Ureter (tissue), 1 donor: ENCODE results near the gene USP22. TPM values are rescaled to one million over a fixed set of nuclear protein-coding genes. Genes with fewer than 3 reads are reported as not detected.
"Not testable (repeated sequence)": the region's sequence is repeated elsewhere in the genome, so short reads cannot be mapped to it uniquely, and the experiment has no call there.

Experiments used
- DNase-seq: peaks from one replicate; pipeline ENCODE4 v3.0.0-alpha.2; 2020; ENCODE audit warnings: low spot score
- total RNA-seq: library from RNA; stranded (reverse); gene quantifications from one replicate; pipeline ENCODE4 v1.2.4, GENCODE V29; 2023
- donor health status: DM: yes; HTN: yes; CAD: no.

USP22 gene
- total RNA-seq, 1 donor from 2014 or later, result 245 TPM

DNA sequence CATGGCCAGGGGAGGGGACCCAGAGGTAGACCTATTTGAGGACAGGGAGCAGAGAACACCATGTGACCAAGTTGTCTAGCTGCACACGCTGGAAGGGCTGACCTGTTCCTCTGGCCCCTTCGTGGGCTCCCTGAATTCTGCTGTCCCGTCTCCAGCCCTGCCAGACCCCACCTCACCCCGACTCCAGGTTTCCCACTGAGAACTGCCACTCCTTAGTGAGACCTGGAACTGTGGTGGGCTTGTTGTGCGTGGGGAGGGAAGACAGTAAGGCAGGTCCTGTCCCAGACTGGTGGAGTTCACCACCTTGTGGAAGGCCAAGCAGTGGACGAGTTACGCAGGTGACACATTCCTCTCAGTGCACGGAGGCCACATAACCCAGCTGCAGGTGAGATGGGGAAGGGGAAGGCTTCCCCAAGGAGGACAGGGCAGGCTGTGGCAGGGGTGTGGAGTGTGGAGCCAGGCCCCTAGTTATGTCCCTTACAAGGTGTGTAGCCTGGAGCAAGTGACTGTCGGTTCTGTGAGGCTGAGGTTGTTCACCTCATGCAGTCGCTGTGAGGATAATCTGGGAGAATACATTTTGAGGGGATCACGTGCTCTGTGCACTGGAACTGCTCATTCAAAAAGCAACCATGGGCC, 54.7 kb downstream of the USP22 start:
- no peak for DNase-seq

DNA sequence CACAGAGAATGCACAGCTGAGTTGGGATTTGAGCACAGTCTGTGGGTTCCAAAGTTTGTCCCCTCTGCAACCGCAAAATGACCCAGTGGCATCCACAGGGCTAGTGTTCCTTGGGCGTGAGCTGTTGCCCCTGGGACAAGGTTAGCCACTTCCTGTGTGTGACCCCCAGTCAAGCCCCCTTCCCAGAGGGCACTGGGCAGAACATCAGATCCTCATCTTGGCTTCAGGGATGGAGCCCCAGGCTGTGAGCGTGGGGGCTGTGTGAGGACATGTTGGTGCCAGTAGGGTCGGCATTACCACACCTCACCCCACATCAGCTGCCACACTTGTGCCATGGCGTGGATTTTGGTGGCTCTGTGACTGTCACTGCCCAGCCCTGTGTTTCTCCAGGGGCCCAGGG, 55.3 kb downstream of the USP22 start:
- no peak for DNase-seq

DNA sequence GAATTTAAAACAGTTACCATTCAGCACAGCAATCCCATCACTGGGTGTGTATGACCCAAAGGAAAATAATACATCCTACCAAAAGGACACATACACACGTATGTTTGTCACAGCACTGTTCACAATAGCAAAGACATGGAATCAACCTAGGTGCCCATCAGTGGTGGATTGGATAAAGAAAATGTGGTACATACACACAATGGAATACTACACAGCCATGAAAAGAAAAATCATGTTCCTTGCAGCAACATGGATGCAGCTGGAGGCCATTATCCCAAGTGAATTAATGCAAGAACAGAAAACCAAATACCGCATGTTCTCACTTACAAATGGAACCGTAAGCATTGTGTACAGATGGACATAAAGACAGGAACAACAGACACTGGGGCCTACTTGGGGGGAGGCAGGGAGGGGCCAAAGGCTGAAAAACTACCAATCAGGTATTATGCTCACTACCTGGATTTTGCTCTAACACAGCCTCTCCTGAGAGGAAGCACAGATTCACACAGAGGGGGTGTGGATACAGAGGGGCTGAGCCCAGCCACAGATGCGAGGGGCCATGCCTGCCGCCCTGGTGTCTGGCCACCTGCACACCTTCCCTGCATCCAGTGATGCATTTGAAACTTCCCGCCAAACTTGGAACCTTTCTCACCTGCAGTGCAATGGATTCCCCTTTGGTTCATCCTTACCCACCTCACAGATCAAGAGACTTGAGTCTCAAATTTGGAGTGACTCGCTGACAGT, 55.9 kb downstream of the USP22 start:
- DNase-seq, result no peak

DNA sequence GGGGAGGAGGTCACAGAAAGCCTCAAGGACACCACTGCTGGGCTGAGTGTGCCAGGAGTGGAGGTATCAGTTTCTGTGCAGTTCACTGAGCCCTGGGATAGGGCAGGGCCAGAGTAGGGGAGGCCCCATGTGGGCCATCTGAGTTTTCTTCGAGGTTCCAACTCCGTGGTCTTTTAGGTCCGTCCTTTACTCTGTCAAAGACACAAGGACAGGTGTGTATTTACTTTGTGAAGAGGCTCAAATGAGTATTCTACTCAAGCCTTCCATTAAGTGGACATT, 59.5 kb downstream of the USP22 start:
- DNase-seq, result no peak

DNA sequence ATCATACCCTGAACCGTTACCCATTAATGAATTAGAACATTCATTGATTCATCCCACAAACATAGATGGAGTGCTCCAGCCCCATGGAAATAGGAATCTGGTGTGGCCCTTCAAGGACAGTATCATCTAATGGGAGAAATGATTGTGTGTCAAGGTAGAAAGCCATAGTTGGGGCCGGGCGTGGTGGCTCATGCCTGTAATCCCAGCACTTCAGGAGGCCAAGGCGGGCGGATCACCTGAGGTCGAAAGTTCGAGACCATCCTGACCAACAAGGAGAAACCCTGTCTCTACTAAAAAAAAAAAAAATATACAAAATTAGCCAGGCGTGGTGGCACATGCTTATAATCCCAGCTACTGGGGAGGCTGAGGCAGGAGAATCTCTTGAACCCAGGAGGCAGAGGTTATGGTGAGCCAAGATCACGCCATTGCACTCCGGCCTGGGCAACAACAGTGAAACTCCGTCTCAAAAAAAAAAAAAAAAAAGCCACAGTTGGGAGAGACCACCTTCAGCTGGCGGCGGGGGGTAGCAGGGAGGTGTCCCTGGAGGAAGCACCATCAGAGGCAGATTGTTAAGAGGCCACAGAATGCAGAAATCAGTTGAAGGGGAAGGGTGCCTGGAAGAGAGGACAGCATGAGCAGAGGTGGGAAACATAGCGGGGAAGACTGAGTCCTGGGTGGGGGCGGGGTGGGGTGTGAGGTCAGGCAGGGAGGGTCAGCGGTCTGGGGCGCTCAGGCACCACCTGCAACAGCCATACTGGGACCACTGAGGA, 60.0 kb downstream of the USP22 start:
- no peak for DNase-seq

DNA sequence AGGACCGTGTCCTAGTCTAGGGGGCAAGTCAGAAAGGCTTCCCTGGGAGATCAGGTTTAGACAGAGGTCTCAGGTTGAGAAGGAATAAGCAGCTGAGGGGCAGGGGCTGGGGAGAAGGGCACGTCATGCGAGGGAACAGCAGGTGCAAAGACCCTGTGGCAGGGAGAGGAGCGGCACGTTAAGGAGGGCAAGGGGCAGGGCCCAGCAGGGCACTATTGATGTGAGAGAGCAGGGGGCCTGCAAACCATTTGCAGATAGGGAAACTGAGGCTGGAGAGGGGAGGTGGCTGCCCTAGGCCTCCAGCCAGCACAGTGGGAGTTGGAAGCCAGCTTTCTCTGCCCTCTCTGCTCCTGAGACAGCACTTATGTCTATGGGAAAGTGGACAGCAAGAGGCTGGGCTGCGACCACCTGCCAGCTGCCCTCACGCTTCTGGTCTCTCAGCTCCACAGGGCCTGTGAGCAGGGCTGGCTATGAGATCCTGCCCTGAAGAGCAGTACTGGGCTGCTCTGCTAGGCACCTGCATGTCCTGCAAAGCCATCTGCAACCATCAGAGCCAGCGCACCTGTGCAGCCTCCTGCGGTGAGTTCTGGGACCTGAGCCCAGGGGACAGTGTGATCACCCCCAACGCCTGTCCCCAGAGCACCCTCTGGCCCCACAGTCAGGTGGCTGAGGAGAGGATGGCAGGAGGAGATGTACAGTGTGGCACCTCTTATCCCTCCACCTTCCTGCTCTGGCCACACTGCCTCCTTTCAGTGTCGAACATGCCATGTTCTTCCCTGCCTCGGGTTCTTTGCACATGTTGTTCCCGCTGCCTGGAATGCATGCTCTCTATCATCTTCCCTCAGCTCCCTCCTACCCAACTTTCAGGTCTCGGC, 61.5 kb downstream of the USP22 start:
- no peak for DNase-seq

DNA sequence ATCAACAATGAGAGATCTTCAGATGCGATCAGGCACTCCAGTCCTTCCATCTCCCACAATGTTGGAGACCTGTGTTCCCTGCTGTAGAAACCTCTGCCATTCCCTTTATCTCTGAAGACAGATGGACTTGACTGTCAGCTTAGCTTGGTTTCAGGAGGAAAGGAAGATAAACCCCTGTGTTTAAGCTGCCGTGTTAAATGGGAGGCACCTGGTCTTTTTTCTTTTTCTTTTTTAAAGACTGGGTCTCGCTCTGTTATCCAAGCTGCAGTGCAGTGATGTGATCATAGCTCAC, 63.1 kb downstream of the USP22 start:
- DNase-seq, result no peak

DNA sequence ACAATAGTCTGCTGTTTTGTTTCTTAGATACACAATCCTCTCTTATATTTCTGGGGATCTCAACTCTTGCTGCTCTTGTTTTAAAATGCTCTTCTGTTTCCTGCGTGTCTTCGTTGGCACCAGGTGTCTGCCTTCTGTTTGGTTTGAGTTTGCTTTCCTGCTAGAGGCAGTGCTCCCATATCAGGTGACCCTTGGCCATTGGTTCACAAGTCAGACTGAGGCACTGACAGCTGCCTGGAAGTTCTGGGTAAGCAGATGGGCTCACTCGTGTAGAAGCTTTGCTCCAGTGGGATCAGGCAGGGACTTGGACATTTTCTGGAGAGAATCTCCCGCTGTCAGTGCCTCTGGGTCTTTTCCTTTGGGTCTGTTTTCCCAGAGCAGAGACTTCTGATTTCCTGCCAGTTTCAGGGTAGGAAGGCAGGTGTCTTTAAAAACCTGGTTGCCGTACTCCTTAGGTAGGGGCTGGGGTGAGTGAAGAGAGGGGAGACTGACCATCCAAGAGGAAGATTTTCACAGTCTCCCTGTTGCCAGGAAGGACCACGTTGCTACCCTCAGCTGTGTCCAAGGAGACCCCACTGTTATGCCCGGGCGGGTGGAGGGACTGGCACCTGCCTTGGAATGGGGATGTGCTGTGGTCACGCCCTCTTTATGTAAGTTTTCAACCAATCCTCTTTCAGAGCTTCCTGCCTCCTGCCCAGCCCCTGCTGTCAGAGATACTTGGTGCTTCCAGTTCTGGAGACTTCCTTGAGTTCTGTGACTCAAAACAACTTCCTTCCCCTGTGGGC, 63.6 kb downstream of the USP22 start:
- not testable (repeated sequence) for DNase-seq

DNA sequence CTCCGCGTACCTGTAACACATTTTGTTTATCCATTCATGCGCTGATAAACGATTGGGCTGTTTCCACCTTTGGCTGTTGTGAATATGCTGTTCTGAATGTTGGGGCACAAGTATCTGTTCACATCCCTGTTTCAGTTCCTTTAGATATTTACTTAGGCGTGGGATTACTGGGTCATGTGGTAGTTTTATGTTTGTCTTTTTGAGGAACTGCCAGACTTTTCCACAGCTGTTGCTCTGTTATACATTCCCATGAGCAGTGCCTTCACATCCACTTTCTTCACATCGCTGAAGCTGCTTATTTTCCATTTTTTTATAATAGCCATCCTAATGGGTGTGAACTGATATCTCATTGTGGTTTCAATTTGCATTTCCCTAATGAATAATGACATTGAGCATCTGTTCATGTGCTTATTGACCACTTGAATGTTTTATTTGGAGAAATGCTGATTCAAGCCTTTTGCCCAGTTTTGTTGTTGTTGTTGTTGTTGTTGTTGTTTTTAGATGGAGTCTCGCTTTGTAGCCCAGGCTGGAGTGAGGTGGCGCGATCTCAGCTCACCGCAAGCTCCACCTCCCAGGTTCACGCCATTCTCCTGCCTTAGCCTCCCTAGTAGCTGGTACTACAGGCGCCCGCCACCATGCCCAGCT, 65.1 kb downstream of the USP22 start:
- DNase-seq, result peak; percentile 1

DNA sequence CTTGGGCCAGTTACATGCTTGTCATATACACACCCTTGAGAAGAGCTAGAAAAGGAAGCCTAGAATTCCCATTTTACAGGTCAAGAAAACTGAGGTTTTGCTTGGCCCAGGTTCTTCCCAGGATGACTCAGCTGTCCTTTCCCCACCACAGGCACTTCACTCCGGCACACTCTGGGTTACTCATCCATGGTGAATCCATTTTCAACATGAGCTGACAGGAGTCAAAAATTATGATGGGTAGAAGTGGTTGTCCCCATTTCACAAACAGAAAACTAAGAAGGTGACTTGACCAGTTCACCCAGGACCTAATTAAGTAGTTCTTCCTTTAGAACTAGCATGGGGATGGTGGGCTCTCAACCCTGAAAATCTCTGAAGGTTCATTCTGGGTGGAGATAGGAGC, 67.2 kb downstream of the USP22 start:
- peak; percentile 3 for DNase-seq

DNA sequence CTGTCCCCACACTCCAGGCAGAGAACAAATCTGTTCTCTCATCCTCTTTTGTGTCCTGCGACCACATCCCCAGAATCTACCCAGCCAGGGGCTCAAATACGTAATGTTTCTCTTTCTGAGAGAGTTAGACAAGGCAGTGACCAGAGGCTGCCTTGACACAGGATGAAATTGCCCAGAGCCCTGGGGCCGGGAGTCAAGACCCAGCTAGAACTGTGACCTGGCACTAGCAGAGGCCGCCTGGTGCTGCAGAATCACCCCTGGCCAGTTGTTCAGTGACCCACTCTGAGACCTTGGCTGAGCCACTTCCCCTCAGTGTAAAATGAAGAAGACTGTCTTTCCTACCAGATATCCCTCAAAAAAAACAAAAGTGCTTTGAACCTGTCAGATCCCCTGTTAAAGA, 72.5 kb downstream of the USP22 start:
- no peak for DNase-seq

DNA sequence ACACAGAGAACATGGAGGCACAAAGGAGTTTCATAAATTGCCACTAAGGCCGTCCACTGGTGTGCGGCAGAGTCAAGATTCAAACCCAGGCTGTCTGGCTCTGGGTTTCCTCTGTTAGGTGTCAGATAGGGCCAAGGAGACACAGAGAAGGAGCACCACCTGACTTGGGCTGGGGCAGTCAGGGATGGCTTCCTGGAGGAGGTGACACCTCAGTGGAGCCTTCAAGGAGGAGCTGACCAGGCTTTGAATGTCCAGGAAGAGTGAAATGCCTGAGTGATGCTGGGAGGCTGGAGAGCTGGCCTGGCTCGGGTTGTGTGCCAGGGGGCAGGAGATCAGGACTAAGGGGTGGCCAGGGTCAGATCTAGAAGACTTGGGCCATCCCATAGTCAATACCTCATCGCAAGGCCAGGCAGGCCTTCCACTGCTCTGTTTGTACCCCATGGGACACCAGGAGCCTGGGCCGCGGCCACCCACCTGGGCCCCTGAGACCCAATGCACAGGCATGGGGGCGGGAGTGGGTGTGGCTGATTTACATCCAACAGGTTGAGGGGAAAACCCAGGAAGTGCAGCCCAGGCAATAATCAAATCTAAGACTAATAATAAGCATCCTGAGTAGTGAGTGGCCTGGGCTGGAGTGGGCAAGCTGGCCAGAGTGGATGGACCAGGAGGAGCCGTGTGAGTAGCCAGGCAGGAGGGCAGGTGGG, 73.7 kb downstream of the USP22 start:
- DNase-seq, result no peak

DNA sequence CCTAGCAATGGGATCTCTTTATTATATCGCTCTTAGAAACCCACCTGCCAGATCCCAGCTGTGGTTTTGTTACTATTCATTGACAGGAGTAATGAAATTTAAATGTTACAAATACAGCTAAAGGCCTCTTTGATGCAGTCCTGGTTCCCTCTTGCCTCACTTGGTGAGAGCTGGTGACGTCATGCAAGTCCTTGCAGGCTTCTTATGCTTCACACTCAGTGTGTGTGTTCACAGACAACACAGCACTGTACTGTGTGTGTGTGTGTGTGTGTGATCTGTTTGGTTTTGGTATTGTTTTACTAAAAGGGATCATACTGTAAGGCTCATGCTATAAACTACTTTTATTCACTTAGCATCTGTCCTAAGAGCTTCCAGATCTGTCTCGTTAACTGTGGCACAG, 75.0 kb downstream of the USP22 start:
- DNase-seq, result no peak

DNA sequence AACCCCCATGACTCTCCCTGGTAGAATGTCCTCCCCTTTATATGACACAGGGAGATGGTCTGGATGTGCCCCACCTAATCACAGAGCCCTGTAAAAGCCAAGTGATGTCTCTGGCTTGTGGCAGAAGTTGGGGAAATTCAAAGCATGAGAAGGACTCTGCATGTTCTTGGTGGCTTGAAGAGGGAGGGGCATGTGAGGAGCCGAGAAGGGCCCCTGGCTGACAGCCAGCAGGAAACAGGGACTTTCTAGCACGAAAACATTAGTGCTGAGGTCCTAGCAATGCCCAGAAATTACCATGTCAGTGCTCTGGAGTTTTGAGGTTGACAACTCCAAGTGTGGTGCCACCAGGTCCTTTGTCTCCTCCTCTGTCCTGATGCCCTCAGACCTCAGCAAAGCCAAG, 75.9 kb downstream of the USP22 start:
- no peak for DNase-seq

DNA sequence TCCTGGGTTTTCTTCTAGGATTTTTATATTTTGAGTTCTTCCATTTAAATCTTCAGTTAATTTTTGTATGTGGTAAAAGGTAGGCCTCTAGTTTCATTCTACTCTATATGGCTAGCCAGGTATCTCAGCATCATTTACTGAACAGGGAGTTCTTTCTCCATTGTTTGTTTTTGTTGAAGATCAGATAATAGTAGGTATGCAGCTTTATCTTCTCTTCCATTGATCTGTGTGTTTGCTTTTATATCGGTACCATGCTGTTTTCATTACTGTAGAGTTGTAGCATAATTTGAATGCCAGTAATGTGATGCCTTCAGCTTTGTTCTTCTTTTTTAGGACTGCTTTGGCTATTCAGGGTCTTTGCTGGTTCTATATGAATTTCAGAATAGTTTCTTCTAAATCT, 77.3 kb downstream of the USP22 start:
- no peak for DNase-seq

DNA sequence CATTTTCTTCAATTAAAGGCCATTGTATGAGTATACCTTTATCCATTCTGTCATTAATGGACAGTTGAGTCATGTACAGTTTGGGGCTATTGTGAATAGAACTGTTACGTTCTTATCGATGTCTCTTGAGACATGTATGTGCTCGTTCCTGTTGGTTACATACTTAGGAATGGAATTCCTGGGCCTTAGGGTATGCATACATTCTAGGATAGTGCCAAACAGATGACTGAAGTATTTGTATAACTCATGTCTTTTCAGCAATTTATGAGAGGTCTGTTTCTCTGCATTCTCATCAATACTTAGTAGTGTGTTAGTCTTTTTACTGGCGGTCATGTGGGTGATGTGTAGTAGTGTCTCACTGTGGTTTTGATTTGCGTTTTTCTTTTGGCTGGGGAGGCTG, 81.2 kb downstream of the USP22 start:
- DNase-seq, result no peak

DNA sequence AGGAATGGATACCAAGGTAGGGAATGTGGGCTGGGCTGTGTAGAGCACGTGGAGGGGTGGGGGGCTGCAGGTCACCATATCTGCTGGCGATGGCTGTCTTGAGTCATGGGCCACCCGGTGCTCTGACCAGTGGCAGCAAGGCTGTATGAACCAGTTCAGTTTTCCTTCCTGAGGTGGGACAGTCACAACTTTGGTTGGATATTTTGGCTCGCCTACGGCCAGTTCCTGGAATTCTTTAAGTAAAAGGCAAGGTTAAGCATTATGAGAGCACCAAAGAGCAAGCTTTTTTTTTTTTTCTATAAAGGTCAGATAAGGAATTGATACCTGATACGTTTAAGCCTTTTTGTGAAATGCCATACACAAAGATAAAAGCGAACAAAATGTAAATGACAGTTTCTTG, 81.9 kb downstream of the USP22 start:
- DNase-seq, result no peak

DNA sequence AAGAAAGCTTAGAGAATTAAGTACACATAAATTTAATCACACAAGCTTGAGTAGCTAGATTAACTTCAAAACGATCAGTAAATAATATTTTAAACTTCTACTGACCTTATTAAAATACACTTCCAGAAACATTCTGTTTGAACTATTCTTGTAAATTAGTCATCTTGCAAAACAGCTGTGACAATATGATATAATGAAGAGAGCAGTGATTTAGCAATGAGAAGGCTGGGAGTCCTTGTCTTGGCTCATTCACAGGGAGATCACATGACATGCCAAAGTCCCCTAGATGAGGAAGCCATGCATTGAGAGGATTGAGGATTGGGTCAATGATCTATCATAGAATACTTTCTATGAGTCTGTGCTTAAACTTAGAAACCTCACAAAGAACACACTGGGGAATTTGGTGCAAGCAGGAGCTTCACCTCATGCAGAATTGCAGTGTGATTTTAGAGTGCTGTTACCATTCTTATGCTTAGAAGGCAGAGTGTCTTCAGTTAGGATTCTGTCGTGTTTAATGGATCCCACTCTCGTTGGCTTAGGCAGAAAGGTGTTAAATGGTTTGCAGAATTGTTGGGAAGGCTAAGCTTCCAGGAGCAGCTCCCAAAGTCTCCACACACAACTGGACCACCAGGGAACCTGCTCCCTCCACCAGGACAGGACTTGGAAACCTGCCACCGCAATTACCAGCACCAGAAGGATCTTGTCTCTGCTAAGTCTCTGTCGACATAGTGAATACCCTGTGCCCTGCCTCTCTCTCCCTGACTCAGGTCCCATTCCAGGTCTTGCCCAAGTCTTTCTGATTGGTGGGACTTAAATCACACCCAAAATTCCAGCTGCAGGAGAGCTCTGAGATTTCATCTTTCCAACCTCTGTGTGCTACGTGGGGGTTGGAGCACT, 87.1 kb downstream of the USP22 start:
- DNase-seq, result peak; percentile 62

DNA sequence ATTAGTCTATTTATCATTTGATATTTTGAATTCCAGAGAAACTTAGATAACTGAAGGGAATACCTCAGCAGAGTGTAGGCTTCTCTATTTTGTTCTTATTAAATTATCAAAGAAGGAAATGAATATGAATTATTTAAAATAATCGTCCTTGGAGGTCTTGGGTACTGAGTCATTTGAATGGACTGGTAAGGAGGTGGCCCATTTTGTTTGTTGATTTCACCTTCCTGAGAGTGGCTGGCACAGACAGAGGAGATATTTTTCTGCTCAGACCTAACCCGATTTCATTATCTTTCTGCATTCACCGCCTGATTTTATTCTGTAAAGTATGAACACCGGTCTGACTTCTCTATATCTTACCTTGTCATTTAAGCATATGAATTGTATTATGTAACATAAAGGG, 88.0 kb downstream of the USP22 start:
- no peak for DNase-seq
